ENCODE data around the gene PHF3. TPM values are rescaled to one million over a fixed set of nuclear protein-coding genes. Genes with fewer than 3 reads are reported as not detected.
"Not testable (repeated sequence)": the region's sequence is repeated elsewhere in the genome, so short reads cannot be mapped to it uniquely, and the experiment has no call there.

PHF3 gene
- total and polyA plus RNA-seq, 8 donors = 6.8 to 101 (median 54.7) TPM

GRCh38 chr6:63731930-63732329 is 96.3 kb downstream of the PHF3 start:
- H3K9me3 ChIP-seq = no peaks in the 10 kb centered on the region
- DNase-seq = no peak
- no peaks in the 10 kb centered on the region for H3K4me1 ChIP-seq
- TF ChIP-seq CTCF (IDR thresholded peaks at IDR 0.05) (no peak), POLR2AphosphoS5 (IDR thresholded peaks at IDR 0.05) (no peak), POLR2A (IDR thresholded peaks at IDR 0.05) (no peak)
- WGBS, 5 donors = 83 to 92% (median 86%) methylated on average over 3 of the region's 3 CpGs
- intact Hi-C loops (cut with DNase I; ENCODE audit: low total_unique reads) = no loop called here
- no peaks in the 10 kb centered on the region for H3K36me3 ChIP-seq
- no peaks in the 10 kb centered on the region for H3K27me3 ChIP-seq
- H3K4me3 ChIP-seq = no peak overlapping the region
- no peak overlapping the region for H3K27ac ChIP-seq

DNA sequence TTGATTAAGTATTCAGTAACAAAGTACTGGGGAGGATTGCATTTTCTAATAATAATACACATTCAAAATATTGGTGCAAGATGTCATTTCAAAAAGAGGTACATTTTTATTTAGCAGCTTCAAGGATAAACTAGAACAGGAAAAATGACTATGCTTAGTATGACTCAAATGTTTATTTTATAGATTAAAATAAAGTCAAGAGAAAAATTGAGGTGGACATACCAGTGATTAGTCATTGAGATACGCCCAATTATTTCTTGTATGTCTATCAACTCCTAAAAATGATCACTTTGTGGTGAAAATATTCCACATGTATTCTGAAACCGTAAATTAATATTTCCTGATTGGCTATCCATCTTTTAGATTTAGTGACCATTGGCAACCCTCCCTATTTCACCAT is 96.7 kb downstream of the PHF3 start:
- DNase-seq = no peak
- no peaks in the 10 kb centered on the region for H3K9me3 ChIP-seq
- H3K27me3 ChIP-seq = no peaks in the 10 kb centered on the region
- no peak overlapping the region for H3K27ac ChIP-seq
- no peaks in the 10 kb centered on the region for H3K36me3 ChIP-seq
- WGBS, 5 donors = 65 to 92% (median 89%) methylated on average over 2 of the region's 2 CpGs
- no peak for TF ChIP-seq EP300 (IDR thresholded peaks at IDR 0.05)
- TF ChIP-seq POLR2A (IDR thresholded peaks at IDR 0.05) = no peak
- no peak for TF ChIP-seq POLR2AphosphoS5 (IDR thresholded peaks at IDR 0.05)
- TF ChIP-seq CTCF (IDR thresholded peaks at IDR 0.05) = no peak
- H3K4me1 ChIP-seq = no peaks in the 10 kb centered on the region
- no peak overlapping the region for H3K4me3 ChIP-seq
- intact Hi-C loops (cut with DNase I; ENCODE audit: low total_unique reads) = no loop called here

DNA sequence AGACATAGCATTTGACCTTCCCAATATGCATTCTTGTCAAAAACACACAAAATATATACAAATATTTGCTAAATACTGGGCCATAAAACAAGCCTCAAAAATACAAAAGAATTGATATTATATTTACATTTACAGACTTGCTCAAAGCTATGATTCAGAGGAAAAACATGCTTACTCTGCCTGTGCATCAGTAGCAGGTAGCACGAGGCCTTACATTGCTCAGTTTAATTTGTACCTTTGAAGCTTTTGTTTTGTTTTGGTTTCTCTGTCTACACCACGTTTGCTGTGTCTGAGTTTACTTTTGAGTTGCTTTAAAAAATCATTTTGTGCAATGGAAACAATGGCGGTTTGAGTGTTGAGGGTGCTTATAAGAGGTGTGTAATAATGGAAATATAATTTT is 99.3 kb downstream of the PHF3 start:
- 65 to 74% (median 69%) methylated on average over 3 of the region's 3 CpGs for WGBS, 5 donors
- Histone ChIP-seq H3K4me3 (no peak overlapping the region), H3K9me3 (no peaks in the 10 kb centered on the region), H3K27ac (no peak overlapping the region), H3K36me3 (no peaks in the 10 kb centered on the region), H3K27me3 (no peaks in the 10 kb centered on the region), H3K4me1 (no peaks in the 10 kb centered on the region)
- TF ChIP-seq POLR2A (IDR thresholded peaks at IDR 0.05) (no peak), POLR2AphosphoS5 (IDR thresholded peaks at IDR 0.05) (no peak), EP300 (IDR thresholded peaks at IDR 0.05) (no peak), CTCF (IDR thresholded peaks at IDR 0.05) (no peak)
- no peak for DNase-seq
- intact Hi-C loops (cut with DNase I; ENCODE audit: low total_unique reads) = no loop called here

GRCh38 chr6:63738190-63738589 is 102.6 kb downstream of the PHF3 start:
- H3K4me1 ChIP-seq; H3K9me3 ChIP-seq; H3K27me3 ChIP-seq; H3K4me3 ChIP-seq; intact Hi-C loops (cut with DNase I; ENCODE audit: low total_unique reads); H3K36me3 ChIP-seq; H3K27ac ChIP-seq; DNase-seq: not testable (repeated sequence)
- 95 to 100% (median 96%) methylated on average over 2 of the region's 2 CpGs for WGBS, 5 donors

DNA sequence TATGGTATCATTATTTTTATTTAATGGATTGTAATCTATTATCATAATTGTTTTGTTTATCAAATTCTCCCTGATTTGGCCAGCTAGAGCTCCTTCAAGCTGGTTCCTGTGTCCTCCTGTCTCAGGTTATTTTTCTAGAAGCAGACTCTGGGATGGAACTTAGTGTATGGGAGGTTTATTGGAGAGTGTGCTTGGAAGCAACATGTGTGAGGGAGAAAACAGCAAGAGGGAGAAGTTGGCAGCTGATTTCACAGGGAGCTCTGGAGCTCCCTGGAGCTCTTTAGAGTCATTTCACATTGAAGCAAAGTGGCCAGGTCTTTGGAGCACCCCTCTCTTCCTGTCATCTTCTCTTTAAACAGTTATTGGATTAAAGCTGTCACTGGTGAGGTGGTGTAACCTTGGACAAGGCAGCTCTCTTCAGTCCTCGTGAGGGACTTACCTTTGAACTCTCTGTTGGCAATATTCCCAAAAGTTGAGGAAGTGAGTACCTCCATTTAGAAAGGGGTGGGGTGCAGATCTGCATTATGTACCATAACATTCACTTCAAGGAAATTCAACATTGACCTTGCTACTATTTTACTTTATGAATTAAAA is 103.6 kb downstream of the PHF3 start:
- Histone ChIP-seq H3K4me3 (no peak overlapping the region), H3K36me3 (no peaks in the 10 kb centered on the region), H3K27me3 (no peaks in the 10 kb centered on the region), H3K27ac (peak overlapping the region in 1 of 5 donors; percentile 2), H3K9me3 (no peaks in the 10 kb centered on the region), H3K4me1 (peaks cover 0 to 5% (median 2%) of the 10 kb centered on the region in 4 donors)
- peak in 1 of 2 donors; percentile 57 for DNase-seq
- 13 to 28% (median 25%) methylated on average over 1 of the region's 1 CpG for WGBS, 5 donors
- no peak for TF ChIP-seq EP300 (IDR thresholded peaks at IDR 0.05)
- no peak for TF ChIP-seq POLR2A (IDR thresholded peaks at IDR 0.05)
- no peak for TF ChIP-seq CTCF (IDR thresholded peaks at IDR 0.05)
- peak in 1 of 3 donors; percentile 14 for TF ChIP-seq POLR2AphosphoS5 (IDR thresholded peaks at IDR 0.05)
- intact Hi-C loops (cut with DNase I; ENCODE audit: low total_unique reads) = no loop called here
